ENCODE measurements around the gene CHID1. TPM values are rescaled to one million over a fixed set of nuclear protein-coding genes. Genes with fewer than 3 reads are reported as not detected.
A peak's percentile ranks its signal among the peaks of the same experiment; 100 is the strongest.

Gene CHID1
- total and polyA plus RNA-seq, 8 donors: 35.4 to 121 (median 52.1) TPM

DNA sequence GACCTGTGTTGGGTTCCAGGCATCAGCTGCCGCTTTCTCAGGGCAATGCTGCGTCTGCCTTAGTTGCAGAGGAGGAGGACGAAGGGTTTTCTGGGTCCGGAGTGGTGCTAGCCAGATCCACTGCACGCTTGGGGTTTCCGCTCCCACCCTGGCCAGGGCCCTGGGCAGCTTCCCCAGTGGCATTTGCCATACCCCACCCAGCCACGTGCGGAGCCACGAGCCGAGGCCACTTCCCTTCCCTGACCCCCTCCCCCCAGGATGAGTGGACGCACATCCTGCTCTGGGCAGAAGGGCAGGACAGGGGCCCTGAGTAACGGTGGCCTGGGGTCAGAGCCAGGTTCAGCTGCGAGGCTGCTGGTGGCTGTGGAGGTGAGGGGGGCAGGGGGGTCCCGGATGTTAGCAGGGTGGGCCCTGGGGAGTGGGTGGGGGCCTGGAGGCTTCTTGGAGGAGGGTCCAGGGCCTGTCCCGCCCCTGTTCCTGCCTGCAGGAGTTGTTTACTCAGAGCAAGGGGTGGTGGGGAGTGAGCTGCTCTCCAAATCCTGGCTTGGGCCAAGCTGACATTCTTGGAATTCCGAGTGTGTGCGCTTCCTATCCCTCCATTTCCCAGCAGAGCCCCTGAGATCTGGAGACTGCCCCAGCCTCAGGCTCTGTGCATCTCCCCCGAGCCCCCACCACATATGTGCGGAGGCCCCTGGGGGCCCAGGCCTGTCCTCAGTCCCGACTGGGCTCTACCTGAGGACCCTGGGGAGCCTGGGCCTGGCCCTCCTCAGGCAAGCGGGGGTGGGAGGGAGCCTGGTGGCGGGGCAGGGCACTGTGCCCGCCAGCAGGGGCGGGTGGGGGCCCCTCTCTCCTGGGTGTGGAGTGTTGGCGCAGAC is 66.6 kb downstream of the CHID1 start:
- H3K27me3 ChIP-seq: peaks cover 0 to 20% (median 7%) of the 10 kb centered on the region in 3 donors
- peak overlapping the region; percentile 75 to 99 (median 95) for H3K4me3 ChIP-seq
- H3K27ac ChIP-seq: peak overlapping the region; percentile 76 to 97 (median 92)
- DNase-seq: peak; percentile 68 to 93
- peak; percentile 77 to 83 (median 78) for TF ChIP-seq POLR2AphosphoS5 (IDR thresholded peaks at IDR 0.05)
- TF ChIP-seq POLR2A (IDR thresholded peaks at IDR 0.05): no peak
- peak in 1 of 7 experiments; percentile 10 for TF ChIP-seq CTCF (IDR thresholded peaks at IDR 0.05)
- WGBS, 5 donors: 4 to 7% (median 5%) methylated on average over 14 to 25 of the region's 25 CpGs
- H3K9me3 ChIP-seq: no peaks in the 10 kb centered on the region
- peaks cover 53 to 92% (median 87%) of the 10 kb centered on the region in 4 donors for H3K4me1 ChIP-seq
- H3K36me3 ChIP-seq: peaks cover 10 to 26% (median 17%) of the 10 kb centered on the region in 4 donors
- intact Hi-C loops (cut with DNase I; ENCODE audit: low total_unique reads): no loop called here

- peaks cover 52 to 92% (median 87%) of the 10 kb centered on the region in 4 donors for H3K4me1 ChIP-seq
- H3K4me3 ChIP-seq: peak overlapping the region; percentile 75 to 99 (median 95)
- intact Hi-C loops (cut with DNase I; ENCODE audit: low total_unique reads): no loop called here
- H3K36me3 ChIP-seq: peaks cover 18 to 35% (median 26%) of the 10 kb centered on the region in 4 donors
- peaks cover 0 to 11% (median 0%) of the 10 kb centered on the region in 3 donors for H3K27me3 ChIP-seq
- WGBS, 5 donors: 0 to 2% (median 1%) methylated on average over 12 to 53 of the region's 53 CpGs
- no peaks in the 10 kb centered on the region for H3K9me3 ChIP-seq
- H3K27ac ChIP-seq: peak overlapping the region; percentile 76 to 97 (median 92)
- peak in 1 of 2 donors; percentile 58 for DNase-seq
- no peak for TF ChIP-seq POLR2A (IDR thresholded peaks at IDR 0.05)
- TF ChIP-seq EP300 (IDR thresholded peaks at IDR 0.05): no peak
- TF ChIP-seq CTCF (IDR thresholded peaks at IDR 0.05): no peak
- no peak for TF ChIP-seq POLR2AphosphoS5 (IDR thresholded peaks at IDR 0.05)
Measured at GRCh38 chr11:843086-843734, 67.4 kb downstream of the CHID1 start.

DNA sequence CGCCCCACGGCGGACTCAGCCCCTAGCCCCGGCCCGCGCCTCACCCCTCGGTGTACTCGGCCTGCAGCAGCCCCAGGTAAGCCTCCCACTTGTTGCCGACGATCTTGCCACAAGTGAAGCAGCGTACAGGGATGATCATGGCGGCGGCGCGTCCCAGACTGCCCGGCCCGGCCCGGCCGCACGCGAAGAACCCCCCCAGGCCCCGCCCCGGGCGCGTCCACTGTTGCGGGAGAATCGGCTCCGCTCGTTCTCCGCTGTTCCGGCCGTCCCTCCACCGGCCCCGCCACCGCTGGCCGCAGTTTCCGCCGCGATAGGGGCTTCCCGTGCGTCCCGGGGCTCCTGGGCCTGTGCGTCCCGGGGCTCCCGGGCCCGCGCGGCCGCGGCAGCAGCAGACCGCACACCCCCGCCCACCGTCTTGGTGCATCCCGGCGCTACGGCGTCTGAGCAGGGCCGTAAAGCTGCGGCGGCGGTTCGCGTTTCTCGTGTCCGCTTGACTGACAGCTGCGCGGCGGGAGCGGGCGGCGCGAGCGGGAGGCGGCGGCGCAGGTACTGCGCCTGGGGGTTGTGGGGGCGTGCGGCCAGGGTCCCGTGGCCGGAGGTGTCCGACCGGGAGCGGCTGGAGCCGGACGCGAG is 68.1 kb downstream of the CHID1 start, which contains the start of the genes POLR2L and TSPAN4:
POLR2L (minus strand) TSS at position 160 of the 633 bp plus-strand sequence; CDS start at position 139, 21 bp downstream.
TSPAN4 (plus strand) TSS at position 483 of the 633 bp plus-strand sequence. CDS start 7,453 bp downstream, outside the sequence.
- H3K27me3 ChIP-seq: peaks cover 0 to 4% (median 0%) of the 10 kb centered on the region in 3 donors
- peak within 1 kb of the TSS; percentile 91 to 97 (median 92) for H3K27ac ChIP-seq
- H3K36me3 ChIP-seq: peaks cover 25 to 42% (median 33%) of the 10 kb centered on the region in 4 donors
- peak; percentile 91 to 95 for DNase-seq
- TF ChIP-seq EP300 (IDR thresholded peaks at IDR 0.05): no peak
- peak; percentile 82 to 92 (median 89) for TF ChIP-seq POLR2AphosphoS5 (IDR thresholded peaks at IDR 0.05)
- TF ChIP-seq POLR2A (IDR thresholded peaks at IDR 0.05): peak in 1 of 4 donors; percentile 85
- peak within 1 kb of the TSS; percentile 75 to 99 (median 95) for H3K4me3 ChIP-seq
- intact Hi-C loops (cut with DNase I; ENCODE audit: low total_unique reads): no loop called here
- H3K9me3 ChIP-seq: no peaks in the 10 kb centered on the region
- 0 to 1% (median 1%) methylated on average over 2 to 87 of the region's 87 CpGs for WGBS, 5 donors
- peaks cover 51 to 92% (median 88%) of the 10 kb centered on the region in 4 donors for H3K4me1 ChIP-seq

DNA sequence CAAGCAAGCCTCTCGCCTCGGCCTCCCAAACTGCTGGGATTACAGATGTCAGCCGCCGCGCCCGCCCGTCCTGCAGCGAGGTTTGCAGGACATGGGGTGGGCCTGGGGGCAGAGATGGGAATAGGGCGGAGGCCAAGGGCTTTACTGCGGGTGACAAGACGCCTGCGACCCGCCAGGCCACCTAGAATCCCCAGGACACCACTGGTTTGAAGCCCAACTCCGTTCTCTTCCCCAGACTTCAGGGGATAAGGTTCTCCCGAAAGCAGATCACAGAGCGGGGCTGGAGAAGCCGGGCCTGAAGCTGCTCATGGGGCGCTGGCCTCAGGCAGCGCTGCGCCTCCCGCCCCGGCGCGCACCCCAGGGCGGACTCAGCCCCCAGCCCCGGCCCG is 68.6 kb downstream of the CHID1 start:
- DNase-seq: no peak
- Histone ChIP-seq H3K4me1 (peaks cover 55 to 92% (median 90%) of the 10 kb centered on the region in 4 donors), H3K36me3 (peaks cover 30 to 42% (median 38%) of the 10 kb centered on the region in 4 donors), H3K27me3 (no peaks in the 10 kb centered on the region), H3K27ac (peak overlapping the region; percentile 91 to 97 (median 92)), H3K4me3 (peak overlapping the region; percentile 75 to 99 (median 95)), H3K9me3 (no peaks in the 10 kb centered on the region)
- TF ChIP-seq POLR2AphosphoS5 (IDR thresholded peaks at IDR 0.05) (no peak), POLR2A (IDR thresholded peaks at IDR 0.05) (no peak)
- 0 to 2% (median 1%) methylated on average over 20 to 27 of the region's 27 CpGs for WGBS, 5 donors
- intact Hi-C loops (cut with DNase I; ENCODE audit: low total_unique reads): no loop called here

Measured in stomach (tissue), 9 donors.